ENCODE measurements around the gene NELFB.
A peak's percentile ranks its signal among the peaks of the same experiment; 100 is the strongest.

The NELFB gene

DNA sequence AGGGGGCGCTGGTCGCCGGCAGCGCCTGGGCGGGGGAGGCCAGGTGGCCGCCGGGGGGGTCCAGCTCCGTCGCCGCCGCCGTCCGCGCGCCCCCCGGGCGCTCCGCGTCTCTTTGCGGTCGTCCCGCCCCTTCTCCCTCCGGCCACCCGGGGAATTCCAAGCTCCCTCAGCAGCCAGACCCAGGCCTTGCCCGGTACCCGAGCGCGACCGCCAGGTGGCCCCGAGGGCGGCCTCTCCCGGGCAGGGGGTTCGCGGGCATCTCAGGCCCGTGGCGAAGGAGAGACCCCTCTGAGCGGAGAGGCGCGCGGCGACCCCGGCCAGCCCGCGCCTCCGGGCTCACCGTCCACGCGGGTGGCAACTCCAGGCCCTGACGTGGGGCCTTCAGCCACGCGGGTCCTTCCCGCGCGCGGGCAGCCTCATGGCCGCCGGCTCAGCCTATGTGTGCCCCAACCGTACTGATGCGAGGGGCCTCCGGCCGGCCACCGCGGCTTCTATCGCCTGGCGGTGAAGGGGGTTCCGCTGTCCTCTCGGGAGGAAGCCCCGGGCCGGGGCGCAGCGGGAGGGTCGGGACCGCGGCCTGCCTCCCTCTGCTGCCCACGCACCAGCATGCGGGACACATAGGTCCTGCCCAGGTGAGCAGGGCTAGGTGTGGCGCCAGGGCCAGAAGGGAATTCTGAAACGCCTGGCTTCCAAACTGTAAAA lies 47.5 kb downstream of the NELFB start:
- DNase-seq (ENCODE audit: low read depth in 1 of 2, low spot score in 1 of 2): no peak

DNA sequence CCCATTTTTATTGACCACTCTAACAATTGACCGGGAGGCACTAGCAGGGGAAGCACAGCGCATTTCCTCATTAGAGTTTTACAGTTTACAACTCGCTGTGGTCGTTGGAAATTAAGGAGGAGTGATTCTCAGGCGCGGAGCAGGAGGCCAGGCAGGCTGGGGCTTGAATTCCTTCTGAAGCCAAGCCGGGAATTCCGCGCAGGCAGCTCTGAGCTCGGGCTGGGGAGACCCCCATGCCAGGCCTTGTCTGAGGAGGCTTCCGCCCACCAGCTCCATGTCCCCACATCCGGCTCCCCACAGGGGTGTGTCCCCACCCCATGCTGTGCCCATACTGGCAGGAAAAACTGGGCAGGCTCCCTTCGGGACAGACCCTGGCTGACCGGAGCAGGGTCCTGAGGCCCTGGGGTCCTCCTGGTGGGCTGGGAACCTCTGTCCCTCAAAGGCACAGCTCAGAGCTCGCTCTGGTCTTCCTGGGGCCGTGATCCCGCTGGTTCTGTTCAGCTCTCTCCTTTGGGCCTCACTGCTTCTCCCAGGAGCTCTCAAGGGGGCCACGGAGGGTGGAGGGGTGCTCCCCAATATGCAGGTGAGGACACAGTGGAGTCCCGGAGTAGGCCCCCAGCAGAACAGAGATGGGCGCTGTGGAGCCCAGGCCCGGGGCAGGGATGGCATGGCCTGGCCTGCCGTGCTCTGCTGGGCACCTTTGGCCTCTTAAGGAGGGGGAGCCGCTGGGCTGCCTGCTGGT lies 48.2 kb downstream of the NELFB start:
- DNase-seq (ENCODE audit: low read depth in 1 of 2, low spot score in 1 of 2): no peak

DNA sequence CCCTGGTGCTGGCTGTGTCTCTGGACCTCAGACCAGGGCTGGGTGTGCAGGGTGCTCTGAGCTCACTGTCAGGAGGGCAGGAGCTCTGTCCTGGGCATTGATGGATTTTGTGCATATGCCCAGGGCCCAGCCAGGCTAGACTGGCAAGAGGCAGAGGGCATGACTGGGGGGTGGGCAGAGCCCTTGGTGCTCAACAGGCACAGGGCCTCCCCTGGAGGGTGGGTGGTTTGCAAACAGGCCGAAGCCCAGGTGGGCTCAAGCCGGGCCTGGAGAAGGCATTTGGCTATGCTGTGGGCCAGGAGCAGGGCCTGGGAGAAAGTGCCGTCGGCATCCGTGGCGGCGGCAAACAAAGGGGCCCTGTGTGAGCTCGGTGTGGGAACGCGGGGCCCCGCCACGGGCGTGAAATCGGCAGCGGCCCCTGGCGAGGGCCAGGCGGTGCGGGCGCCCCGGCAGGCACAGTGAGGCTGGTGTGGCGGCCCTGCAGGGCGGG lies 48.8 kb downstream of the NELFB start:
- no peak for DNase-seq (ENCODE audit: low read depth in 1 of 2, low spot score in 1 of 2)

DNA sequence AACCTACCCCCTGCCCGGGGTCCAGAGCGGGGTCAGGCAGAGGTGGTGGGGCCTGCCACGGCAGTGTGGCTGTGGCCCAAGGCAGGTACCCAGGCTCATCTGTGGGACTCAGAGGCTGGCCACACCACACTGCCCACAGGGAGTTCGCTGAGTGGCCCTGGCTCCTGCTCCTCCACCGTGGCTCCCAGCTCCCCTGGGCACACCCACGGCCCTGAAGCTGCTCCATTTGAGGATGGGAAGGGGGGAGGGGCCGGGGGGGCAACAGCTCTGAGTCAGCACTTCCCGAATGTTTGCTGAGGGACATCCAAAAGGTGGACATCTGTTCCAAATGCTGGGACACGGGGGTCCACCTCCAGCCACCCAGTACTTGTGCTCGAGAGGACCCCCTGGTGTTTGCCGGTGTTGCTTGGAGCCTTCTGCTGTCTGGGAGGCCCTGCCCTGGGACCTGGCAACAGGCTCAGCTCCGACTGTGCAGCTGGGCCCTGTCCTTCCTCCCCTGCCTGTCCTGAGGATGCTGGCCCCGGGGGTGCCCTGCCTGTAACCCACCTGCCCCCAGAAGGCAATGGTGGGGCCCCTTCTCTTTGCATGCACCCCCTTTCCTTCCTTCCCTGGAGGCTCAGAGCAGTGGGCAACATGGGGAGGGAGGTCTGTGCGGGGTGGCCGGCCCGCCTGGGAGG lies 49.4 kb downstream of the NELFB start:
- DNase-seq (ENCODE audit: low read depth in 1 of 2, low spot score in 1 of 2): no peak

DNA sequence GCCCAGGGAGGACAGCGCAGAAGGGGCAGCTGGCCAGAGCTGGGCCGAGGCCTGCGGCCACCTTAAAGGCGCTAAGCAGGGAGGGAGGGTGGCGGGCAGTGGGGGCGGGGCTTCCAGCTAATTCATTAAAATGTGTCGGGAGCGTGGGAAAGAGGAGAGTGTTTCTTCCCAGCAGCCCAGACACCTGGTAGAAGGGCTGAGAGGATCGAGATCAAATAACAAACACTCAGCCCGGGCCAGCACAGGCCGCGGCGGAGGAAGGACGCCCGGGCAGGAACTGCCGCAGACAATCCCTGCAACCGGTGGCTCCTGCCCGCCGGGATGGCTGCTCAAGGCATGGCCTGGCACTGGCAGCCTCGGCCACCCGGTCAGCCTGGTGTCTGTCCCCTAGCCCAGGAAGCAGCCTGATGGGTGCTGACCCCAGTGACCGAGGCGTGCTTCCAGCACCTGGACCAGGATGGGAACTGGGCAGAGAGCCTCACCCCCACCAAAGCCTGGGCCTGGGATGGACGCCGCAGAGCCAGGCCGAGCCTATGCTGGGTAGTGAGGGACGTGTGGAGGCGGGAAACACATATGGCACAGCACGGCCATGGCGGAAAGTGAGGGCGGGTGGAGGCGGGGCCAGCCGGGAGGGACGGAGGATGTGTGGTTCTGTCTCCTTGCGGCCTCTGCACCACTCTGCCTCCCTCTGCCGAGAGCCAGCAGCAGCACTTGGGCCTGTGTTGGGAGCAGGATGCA lies 50.1 kb downstream of the NELFB start:
- DNase-seq (ENCODE audit: low read depth in 1 of 2, low spot score in 1 of 2): peak in 1 of 2 donors; percentile 45

DNA sequence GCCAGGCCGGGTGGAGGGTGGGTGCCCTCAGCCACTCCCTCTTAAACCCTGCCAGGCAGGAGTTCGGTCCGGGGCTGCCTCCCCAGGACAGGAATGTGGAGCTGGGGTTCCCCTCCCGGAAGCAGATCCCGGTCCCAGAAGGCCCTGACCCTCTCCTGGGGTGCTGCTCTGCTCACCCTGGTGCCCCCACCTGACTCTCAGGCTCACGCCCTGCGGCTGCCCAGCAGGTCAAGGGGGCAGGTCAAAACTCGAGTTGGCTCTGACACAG lies 50.6 kb downstream of the NELFB start:
- no peak for DNase-seq (ENCODE audit: low read depth in 1 of 2, low spot score in 1 of 2)

DNA sequence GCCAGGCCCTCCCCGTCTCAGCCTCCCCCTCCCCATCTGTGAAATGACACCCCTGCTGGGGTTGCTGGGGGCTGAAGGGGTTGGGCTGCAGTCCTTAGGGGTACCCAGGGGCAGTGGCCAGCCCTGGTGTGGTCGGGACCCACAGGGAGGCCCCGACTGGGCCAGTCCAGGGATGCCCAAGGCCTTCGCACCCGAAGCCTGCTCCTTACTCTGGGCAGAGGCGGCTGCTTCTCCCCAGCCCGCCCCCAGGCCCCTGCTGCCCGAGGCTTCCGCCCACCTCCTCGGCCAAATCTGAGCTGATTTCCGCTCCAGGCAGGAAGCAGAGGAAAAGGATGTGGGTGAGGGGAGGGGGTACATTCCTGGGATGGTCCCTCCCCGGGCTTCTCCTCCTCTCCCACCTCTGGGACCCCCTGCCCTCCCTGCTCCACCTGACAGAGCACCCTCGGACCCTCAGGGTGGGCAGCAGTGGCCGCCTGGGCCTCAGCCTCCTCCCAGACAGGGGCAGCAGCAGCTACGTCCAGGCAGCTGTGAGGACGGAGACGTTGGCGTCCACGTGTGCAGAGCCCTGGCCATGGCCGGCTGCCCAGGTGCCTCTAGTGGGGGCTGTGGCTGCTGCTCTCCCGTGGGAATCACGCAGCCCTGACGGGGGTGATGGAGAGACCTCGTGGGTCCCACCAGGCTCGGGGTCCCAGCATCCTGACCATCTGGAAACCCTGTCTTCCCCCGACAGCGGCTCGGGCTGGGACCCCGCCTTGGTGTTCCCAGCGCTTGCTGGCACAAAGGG lies 51.1 kb downstream of the NELFB start:
- DNase-seq (ENCODE audit: low read depth in 1 of 2, low spot score in 1 of 2): no peak

DNA sequence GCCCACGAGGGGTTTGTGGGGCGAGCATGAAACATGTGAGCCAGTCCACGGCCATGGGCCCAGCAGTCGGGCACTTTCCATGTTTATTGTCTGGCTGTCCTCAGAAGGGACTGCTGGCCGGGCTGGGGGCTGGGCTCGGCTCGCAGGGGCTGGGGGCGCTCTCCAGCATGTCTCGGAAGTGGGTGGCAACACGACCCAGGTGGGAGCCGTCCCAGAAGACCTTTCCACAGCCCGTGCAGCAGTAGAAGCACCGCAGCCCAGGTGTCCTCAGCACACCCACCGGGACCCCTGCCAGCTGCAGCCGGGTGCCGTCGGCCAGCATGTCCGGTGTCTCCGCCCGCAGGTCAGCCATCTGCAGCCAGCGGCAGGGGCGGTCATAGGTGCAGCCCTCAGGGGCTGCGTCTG lies 51.7 kb downstream of the NELFB start:
- no peak for DNase-seq (ENCODE audit: low read depth in 1 of 2, low spot score in 1 of 2)

DNA sequence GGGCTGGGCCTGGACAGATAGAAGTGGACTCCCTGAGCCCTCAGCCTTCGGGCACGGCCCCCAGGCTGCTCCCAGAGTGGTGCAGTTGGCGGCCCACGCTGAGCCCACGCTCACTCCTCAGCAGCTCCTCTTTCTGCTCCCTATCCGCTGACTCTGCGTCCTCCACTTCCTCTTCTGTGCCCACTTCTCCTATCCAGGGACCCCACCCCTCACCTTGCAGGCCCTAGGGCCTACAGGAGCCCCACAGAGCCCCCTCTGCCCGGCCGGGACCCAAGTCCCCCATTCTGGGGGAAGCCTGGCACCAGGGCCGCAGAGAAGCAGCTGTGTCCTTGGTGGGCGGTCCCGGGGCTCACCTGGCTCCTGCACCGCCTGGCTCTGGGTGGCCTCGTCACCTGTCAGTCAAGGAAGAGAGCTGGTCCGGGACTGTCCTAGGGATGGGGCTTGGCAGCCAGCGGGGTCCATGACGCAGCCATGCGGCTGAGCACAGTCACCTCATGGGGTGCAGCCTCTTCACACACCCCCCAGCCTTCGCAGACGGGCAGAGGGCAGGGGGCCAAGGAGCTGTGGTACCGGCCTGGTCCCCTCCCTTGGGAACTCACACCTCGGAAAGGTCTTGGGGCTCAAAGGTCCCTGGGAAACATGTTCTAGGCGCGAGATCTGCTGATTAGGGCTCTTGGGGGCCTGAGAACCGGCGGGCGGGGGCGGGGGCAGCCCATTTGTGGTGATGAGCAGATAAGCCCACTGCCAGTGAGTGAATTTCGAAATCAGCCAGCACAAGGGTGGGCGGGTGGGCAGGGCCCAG lies 52.3 kb downstream of the NELFB start:
- no peak for DNase-seq (ENCODE audit: low read depth in 1 of 2, low spot score in 1 of 2)

DNA sequence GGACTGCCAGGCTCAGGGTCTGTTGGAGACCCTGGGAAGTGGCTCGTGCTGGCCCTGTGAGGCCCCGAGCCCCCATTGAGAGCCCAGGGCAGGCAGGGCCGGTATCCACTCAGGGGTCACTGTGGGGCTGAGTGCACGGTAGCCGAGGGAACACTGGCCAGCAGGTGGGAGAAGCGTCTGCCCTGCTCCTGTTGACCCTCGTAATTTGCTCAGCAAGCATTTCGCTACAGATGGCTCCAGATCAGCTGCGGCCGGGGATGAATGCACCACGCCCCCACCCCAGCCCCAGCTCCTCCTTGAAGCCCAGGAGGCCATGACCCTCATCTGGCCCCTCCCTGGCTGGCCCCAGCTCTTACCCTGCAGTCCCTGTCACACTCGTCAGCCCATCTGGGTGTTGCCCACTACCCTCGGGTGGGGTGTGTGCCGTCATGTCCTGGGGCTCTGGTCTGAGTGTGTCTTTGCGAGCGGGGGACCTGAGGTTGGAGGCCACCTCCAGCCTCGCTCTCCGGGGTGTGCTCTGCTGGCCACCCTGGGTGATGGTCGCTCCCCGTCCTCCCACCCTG lies 53.0 kb downstream of the NELFB start:
- DNase-seq (ENCODE audit: low read depth in 1 of 2, low spot score in 1 of 2): no peak

DNA sequence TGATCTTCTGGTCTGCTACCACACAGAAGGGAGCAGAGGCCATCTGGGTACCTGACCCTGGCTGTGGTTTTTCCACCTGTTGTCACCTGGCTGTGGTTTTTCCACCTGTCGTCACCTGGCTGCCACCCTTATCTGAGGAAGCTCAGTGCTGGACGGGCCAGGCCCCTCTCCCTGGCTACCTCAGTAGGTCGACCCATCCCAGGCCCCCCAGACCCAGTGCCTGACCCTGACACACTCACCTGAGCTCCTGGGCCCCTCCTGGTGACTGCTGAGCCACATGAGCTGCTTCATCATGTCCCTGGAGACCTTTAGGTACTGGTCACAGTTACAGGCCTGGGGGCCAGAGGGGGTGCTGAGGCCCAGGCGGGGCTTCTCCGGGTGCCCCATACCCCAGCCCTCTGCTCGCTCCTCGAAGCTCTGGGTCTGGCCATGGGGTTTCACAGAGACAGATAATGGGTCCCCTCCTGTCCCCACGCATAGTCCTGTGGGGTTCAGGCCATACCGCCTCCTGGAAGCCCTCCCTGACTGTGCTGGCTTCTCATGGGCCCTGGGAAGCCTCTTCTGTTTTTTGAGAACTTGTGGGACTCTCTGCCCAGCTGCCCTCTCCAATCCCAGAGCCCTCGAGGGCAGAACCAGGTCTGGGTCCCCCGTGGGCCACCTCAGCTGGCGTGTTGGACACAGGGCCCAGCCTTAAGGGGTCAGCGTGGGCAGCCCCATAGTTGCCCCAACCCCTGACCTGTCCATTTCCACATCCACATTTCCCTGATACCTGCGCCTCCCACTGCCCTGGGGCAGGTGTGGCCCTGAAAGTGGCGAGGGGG lies 54.5 kb downstream of the NELFB start:
- no peak for DNase-seq (ENCODE audit: low read depth in 1 of 2, low spot score in 1 of 2)

DNA sequence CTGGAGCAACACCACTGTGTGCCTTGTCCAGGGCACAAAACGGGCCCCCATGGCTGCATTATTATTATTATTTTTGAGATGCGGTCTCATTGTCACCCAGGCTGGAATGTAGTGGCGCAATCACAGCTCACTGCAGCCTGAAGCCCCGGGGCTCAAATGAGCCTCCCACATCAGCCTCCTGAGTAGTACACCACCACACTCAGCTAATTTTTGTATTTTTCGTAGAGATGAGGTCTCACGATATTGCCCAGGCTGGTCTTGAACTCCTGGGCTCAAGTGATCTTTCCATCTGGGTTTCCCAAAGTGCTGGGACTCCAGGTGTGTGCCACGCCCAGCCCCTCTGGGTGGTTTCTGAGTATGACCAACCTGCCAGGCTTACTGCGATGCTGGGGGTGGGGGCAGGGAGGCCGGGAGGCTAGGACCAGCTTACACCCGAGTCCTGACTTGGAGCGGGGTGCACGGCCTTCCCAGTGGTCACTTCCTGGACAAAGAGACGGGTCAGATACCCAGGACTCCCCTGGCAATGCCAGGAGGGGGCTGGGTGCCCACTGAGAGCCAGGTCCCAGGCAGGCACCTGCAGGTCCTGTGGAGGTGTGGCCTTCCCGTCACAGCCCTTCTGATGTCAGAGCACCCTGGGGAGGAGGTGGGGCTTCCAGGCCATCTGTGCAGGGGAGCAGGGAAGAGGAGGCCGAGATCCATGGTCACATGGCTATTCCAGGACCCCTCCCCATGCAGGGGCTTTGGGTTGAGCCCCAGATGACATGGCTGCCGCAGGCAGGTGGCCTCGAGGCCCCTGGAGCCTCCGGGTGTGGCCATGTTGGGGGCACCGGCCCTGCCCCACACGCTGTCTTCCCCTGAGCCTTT lies 55.3 kb downstream of the NELFB start:
- DNase-seq (ENCODE audit: low read depth in 1 of 2, low spot score in 1 of 2): no peak

DNA sequence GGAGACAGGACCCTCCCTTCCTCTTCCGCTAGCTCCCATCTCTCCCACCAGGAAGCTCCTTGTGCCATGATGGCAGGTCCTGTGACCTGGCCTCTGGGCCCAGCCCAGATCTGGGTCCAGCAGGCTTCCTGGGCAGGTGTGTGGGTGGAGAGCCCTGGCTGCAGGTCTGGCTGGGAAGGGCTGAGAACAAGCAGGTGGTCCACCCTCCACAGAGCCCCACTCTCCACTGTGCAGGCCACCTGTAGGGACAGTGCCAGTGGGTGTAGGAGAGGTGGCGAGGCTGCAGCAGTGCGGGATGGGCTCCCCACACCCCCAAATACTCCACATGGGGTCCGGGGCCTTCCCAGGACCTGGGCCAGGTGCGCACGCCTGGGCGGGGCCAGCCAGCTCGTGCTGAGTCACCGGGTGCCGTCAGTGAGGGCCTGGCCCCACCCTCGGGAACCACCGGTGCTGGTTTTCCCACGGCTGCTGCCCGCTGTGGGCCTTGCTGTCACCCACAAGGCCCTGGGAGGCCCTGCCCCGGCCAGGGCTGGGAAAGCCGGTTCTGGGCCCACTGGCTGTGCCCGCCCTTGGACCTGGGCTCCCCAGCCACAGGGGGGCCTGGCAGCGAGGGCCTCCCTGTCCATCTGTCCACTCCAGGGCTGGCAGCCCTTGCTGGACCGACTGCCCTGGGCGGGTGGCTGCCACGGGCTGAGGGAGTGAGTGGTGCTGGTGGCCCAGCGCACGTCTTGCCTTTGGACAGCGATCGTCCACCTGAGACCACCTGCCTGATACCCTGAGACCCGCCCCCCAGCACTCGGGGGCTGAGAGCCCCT lies 56.3 kb downstream of the NELFB start:
- no peak for DNase-seq (ENCODE audit: low read depth in 1 of 2, low spot score in 1 of 2)

DNA sequence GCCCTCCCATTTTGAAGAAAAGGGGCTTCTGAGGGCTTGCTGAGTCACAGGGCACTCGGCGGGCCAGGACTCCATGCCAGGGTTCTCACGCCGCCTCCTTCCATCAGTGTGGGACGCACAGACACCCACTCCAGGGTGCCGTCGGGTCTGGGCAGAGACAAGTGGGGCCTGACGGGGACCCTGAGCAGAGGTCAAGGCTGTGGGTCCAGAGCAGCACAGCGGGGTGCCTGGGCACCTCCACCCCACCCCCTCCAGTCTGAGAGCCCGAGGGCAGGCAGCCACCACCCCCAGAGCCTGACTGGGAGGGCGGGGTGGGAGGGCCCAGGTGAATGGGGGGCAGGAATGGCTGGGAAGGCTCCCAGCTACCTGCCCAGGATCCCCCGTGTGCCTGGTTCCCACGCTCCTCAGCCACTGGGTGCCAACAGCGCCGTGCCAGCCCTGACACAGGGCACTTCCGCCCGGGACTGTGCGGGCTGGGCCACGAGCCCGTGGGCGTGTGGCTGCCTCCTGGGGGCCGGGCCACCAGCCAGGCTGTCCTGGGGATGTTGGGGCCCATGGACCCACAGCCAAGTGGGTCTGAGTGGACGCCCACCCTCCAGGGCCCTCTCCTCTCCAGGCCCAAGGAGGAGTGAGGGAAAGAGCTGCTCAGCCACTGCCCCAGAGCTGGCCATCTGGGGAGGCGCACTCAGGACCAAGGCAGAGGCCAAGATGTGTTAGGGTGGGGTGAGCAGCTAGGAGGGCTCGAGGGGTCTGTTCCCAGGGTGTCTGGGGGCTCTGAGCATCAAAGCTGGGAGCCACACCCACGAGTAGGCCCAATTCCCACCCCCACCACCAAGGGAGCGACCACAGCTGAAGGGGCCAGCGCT lies 57.1 kb downstream of the NELFB start:
- DNase-seq (ENCODE audit: low read depth in 1 of 2, low spot score in 1 of 2): no peak

DNA sequence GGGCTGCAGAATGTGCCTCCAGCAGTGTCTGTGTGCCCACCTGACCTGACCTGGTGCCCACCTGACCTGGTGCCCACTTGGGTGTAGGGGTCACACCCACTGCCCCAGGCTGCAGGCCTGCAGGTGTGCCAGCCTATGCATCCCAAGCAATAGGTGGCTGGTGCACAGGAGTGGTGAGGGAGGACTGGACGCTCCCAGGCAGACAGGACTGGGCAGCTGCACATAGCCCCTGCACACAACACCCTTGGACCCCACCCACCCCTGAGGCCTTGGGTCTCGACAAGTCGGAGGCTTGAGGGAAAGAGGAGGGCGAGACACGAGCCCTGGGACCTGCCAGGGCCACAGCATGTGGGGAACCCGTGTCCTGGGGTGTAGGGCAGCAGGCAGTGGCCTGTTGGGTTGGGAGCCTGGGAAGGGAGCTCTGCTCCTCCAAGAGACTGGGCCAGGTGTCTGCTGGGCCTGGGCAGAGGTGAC lies 57.8 kb downstream of the NELFB start:
- no peak for DNase-seq (ENCODE audit: low read depth in 1 of 2, low spot score in 1 of 2)

DNA sequence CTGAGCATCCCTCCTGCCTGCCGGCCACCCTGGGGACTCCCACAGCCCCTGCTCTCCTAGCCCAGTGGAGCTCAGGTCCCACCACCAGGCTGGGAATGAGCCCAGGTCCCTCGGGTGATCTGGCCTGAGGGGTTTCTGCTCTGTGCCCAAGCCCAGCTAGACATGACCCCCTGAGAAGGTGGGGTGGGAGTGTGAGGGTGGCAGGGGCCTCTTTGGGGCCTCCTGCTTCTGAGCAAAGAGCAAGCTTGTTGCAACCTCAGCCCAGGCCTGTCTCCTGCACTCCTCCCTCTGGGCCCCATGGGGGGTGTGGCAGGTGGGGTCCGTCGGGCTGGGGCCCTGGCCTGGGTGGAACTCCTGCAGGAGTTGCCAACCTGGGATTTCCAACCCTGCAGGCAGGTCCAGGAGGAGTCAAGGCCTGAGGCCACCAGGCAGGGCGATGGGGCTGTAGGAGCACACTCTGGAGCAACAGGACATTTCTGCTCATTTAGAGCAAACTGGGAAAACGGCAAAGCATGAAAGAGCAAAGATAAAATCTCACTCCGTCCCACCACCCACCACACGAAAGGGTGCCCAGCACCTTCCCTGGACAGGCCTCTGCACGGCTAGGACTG lies 58.3 kb downstream of the NELFB start:
- no peak for DNase-seq (ENCODE audit: low read depth in 1 of 2, low spot score in 1 of 2)

All from stimulated activated CD4-positive, alpha-beta T cell treated with anti-CD3 and anti-CD28 coated beads, Interleukin-15, amount 100 ng/mL, for 1 hour (primary cell).